ENCODE results near the gene MORN5.
A peak's percentile ranks its signal among the peaks of the same experiment; 100 is the strongest.

Gene MORN5

GRCh38 chr9:122121391-122121790 lies 38.3 kb upstream of the MORN5 start:
- no peak overlapping the region for H3K4me3 ChIP-seq (ENCODE audit: low read length)
- DNase-seq (ENCODE audit: low read depth): no peak

GRCh38 chr9:122121931-122122330 lies 37.8 kb upstream of the MORN5 start:
- TF ChIP-seq CTCF (IDR thresholded peaks at IDR 0.05; ENCODE audit: insufficient read depth, low read depth, low read length, missing control alignments): no peak
- no peak for DNase-seq (ENCODE audit: low read depth)
- no peak overlapping the region for H3K4me3 ChIP-seq (ENCODE audit: low read length)

More at GRCh38 chr9:122121391-122121790, 38.3 kb upstream of the MORN5 start:
- no peak for TF ChIP-seq CTCF (IDR thresholded peaks at IDR 0.05; ENCODE audit: insufficient read depth, low read depth, low read length, missing control alignments)

GRCh38 chr9:122122468-122122867 lies 37.2 kb upstream of the MORN5 start:
- DNase-seq (ENCODE audit: low read depth): no peak
- no peak for TF ChIP-seq CTCF (IDR thresholded peaks at IDR 0.05; ENCODE audit: insufficient read depth, low read depth, low read length, missing control alignments)
- H3K4me3 ChIP-seq (ENCODE audit: low read length): no peak overlapping the region

GRCh38 chr9:122122903-122123632 lies 36.6 kb upstream of the MORN5 start:
- TF ChIP-seq CTCF (IDR thresholded peaks at IDR 0.05; ENCODE audit: insufficient read depth, low read depth, low read length, missing control alignments): peak; percentile 94
- no peak overlapping the region for H3K4me3 ChIP-seq (ENCODE audit: low read length)
- DNase-seq (ENCODE audit: low read depth): peak; percentile 62

- DNase-seq (ENCODE audit: low read depth): no peak
- H3K4me3 ChIP-seq (ENCODE audit: low read length): no peak overlapping the region
- TF ChIP-seq CTCF (IDR thresholded peaks at IDR 0.05; ENCODE audit: insufficient read depth, low read depth, low read length, missing control alignments): no peak
Observed at GRCh38 chr9:122124048-122124447, 35.7 kb upstream of the MORN5 start.

GRCh38 chr9:122124528-122124927 lies 35.2 kb upstream of the MORN5 start:
- H3K4me3 ChIP-seq (ENCODE audit: low read length): no peak overlapping the region
- no peak for DNase-seq (ENCODE audit: low read depth)
- TF ChIP-seq CTCF (IDR thresholded peaks at IDR 0.05; ENCODE audit: insufficient read depth, low read depth, low read length, missing control alignments): no peak

GRCh38 chr9:122125158-122125508 lies 34.6 kb upstream of the MORN5 start:
- DNase-seq (ENCODE audit: low read depth): peak; percentile 82
- TF ChIP-seq CTCF (IDR thresholded peaks at IDR 0.05; ENCODE audit: insufficient read depth, low read depth, low read length, missing control alignments): peak; percentile 92
- no peak overlapping the region for H3K4me3 ChIP-seq (ENCODE audit: low read length)
